GM19035 (cell line): ENCODE measurements around the gene WFS1.

ENCODE experiments used
- ATAC-seq: cut with Tn5 transposase; IDR thresholded peaks from one replicate; pipeline ENCODE4 v1.9.1; 2021; ENCODE audit not compliant: unreplicated experiment

The WFS1 gene

DNA sequence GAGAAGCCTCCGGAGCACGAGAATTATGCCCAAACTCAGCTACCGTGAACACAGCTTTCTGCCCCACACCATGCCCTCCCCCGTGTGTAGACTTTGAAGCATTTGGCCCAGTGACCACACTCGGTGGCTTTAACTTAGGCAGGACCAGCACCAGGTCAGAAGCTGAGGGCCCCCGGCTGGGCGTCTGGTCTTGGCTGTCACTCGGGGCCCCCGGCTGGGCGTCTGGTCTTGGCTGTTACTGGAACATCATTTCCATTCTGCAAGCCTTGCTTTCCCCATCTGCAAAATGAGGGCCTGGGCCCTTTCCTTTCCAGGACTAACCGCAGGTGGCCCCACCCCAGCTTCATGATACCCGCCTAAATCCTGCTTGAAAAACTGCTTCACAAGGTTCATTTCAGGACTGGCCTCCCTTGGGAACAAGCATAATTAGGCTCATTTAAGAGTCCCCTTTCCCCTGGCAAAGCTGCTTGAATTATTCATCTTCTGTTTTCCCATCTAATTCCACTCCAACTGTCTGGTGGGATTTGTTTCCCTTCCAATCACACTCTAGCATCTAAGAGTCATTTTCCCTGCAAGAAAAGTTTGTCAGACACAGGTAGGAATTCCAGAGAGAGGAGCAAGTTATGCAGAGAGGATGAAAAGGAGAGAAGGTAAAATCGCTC is 82.5 kb downstream of the WFS1 start:
- ATAC-seq: no peak
